Retina (tissue), 1 donor: Measurements from ENCODE around the gene APOA1.
"Not testable (repeated sequence)": the region's sequence is repeated elsewhere in the genome, so short reads cannot be mapped to it uniquely, and the experiment has no call there.

ENCODE experiments used
- DNase-seq: peaks from one replicate; pipeline ENCODE4 v3.0.0-alpha.2; 2016

Gene APOA1

GRCh38 chr11:116811194-116811593 lies 26.2 kb downstream of the APOA1 start:
- no peak for DNase-seq

GRCh38 chr11:116808262-116809175 lies 28.9 kb downstream of the APOA1 start:
- DNase-seq: no peak

GRCh38 chr11:116807601-116808261 lies 29.7 kb downstream of the APOA1 start:
- DNase-seq: no peak

GRCh38 chr11:116804001-116804400 lies 33.4 kb downstream of the APOA1 start:
- no peak for DNase-seq

- not testable (repeated sequence) for DNase-seq
Observed at GRCh38 chr11:116801662-116802061, 35.8 kb downstream of the APOA1 start.

- no peak for DNase-seq
Observed at GRCh38 chr11:116800610-116801009, 36.8 kb downstream of the APOA1 start.

GRCh38 chr11:116798368-116798767 lies 39.1 kb downstream of the APOA1 start:
- DNase-seq: no peak

GRCh38 chr11:116797816-116798215 lies 39.6 kb downstream of the APOA1 start:
- DNase-seq: no peak

- DNase-seq: no peak
Observed at GRCh38 chr11:116796548-116796947, 40.9 kb downstream of the APOA1 start.

- no peak for DNase-seq
Observed at GRCh38 chr11:116794851-116795250, 42.6 kb downstream of the APOA1 start.

- no peak for DNase-seq
Observed at GRCh38 chr11:116793772-116794097, 43.7 kb downstream of the APOA1 start.

GRCh38 chr11:116792869-116793771 lies 44.3 kb downstream of the APOA1 start:
- DNase-seq: peak; percentile 2

- no peak for DNase-seq
Observed at GRCh38 chr11:116792144-116792868, 45.1 kb downstream of the APOA1 start.

GRCh38 chr11:116791813-116792143 lies 45.6 kb downstream of the APOA1 start, which contains the start of gene APOA5:
TSS of gene APOA5 (minus strand) at chr11:116791879. CDS start at chr11:116791860, 19 bp downstream.
- DNase-seq: no peak

GRCh38 chr11:116791002-116791812 lies 46.2 kb downstream of the APOA1 start:
- peak; percentile 91 for DNase-seq

- peak; percentile 3 for DNase-seq
Observed at GRCh38 chr11:116790167-116791001, 47.0 kb downstream of the APOA1 start.

- no peak for DNase-seq
Observed at GRCh38 chr11:116788975-116789374, 48.4 kb downstream of the APOA1 start.

- DNase-seq: peak; percentile 14
Observed at GRCh38 chr11:116788534-116788933, 48.9 kb downstream of the APOA1 start.

- DNase-seq: peak; percentile 94
Observed at GRCh38 chr11:116787786-116788486, 49.5 kb downstream of the APOA1 start, which contains the start of gene ZPR1. TSS of gene ZPR1 (minus strand) at chr11:116788023. CDS start at chr11:116787990, 33 bp downstream.

- DNase-seq: no peak
Observed at GRCh38 chr11:116787436-116787785, 50.0 kb downstream of the APOA1 start.
